ENCODE measurements around the gene ELOVL6.
"Not testable (repeated sequence)": the region's sequence is repeated elsewhere in the genome, so short reads cannot be mapped to it uniquely, and the experiment has no call there.

The ELOVL6 gene

DNA sequence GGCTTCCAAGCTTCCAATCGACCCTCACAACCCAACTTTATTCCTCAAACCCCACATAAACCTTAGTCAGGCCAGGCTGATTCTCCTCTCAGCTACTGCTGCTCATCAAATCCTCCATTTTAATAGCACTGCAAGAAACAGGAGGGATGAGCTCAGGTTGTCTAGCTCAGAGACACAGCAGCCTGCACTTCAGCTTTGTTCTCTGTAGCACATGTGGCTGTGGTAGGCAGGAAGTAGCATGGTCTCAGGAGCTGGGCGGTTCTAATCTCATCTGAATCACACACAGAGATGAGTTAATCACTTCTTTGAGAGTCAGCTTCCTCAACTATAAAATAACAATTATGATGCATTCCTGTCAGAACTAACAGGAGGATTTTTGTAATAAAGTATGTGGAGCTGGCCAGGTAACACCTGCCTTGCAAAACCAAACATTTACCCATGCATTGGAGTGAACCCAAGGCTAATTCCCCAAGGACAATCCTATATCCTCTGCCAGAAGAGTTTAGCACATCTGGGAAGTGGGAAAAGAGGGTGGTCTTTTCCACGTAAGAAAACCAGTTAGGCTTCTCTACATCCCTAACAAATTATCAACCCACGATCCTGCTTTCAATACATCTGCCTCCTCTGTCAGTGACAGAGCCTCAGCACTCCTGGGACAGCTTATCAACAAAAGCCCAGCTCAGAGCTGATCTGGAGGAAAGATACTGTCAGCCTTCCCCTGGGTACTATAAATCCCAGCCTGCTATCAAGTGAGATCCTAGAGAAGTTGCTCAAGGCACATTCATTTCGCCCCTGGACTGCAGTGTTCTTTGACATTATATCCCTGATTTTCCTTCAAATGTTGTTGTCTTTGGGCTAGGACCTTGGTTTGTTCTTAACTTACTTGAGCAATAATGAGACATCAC, 32.8 kb downstream of the ELOVL6 start:
- TF ChIP-seq, protein P1, sequence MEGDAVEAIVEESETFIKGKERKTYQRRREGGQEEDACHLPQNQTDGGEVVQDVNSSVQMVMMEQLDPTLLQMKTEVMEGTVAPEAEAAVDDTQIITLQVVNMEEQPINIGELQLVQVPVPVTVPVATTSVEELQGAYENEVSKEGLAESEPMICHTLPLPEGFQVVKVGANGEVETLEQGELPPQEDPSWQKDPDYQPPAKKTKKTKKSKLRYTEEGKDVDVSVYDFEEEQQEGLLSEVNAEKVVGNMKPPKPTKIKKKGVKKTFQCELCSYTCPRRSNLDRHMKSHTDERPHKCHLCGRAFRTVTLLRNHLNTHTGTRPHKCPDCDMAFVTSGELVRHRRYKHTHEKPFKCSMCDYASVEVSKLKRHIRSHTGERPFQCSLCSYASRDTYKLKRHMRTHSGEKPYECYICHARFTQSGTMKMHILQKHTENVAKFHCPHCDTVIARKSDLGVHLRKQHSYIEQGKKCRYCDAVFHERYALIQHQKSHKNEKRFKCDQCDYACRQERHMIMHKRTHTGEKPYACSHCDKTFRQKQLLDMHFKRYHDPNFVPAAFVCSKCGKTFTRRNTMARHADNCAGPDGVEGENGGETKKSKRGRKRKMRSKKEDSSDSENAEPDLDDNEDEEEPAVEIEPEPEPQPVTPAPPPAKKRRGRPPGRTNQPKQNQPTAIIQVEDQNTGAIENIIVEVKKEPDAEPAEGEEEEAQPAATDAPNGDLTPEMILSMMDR (conservative IDR thresholded peaks at IDR 0.05), result no peak
- peak overlapping the region; percentile 75 for H3K27ac ChIP-seq

GRCh38 chr4:110164856-110165255, 33.6 kb downstream of the ELOVL6 start:
- TF ChIP-seq, protein P1 (conservative IDR thresholded peaks at IDR 0.05), result no peak
- peak overlapping the region; percentile 75 for H3K27ac ChIP-seq

- peak overlapping the region; percentile 75; the same call in 1 of the 2 replicates for H3K27ac ChIP-seq
- TF ChIP-seq, protein P1 (conservative IDR thresholded peaks at IDR 0.05), result no peak
These were observed 34.2 kb downstream of the ELOVL6 start for GRCh38 chr4:110164251-110164650.

GRCh38 chr4:110163327-110164069, 34.9 kb downstream of the ELOVL6 start:
- H3K27ac ChIP-seq, result no peak overlapping the region
- TF ChIP-seq, protein P1 (conservative IDR thresholded peaks at IDR 0.05), result no peak

DNA sequence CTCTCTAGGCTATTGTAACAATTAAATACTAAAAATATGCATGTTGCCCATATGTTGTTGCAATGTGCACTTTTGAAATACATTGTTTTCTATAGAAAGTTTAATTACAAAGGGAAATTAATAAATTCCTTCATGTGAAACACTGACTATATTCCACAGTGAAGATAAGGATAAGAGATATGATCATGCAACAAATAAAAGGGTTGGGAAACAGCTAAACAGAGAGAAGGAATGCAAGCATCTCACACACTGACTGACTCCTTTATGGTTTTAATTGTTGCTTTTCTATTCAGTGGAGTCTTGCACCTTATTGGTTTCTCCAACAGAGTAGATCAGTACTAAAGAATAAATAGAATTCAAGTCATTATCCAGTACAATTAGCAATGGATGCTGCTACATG, 37.8 kb downstream of the ELOVL6 start:
- TF ChIP-seq, protein P1 (conservative IDR thresholded peaks at IDR 0.05), result no peak
- H3K27ac ChIP-seq, result no peak overlapping the region

GRCh38 chr4:110159541-110159940, 38.9 kb downstream of the ELOVL6 start:
- TF ChIP-seq, protein P1 (conservative IDR thresholded peaks at IDR 0.05), result no peak
- H3K27ac ChIP-seq, result no peak overlapping the region

DNA sequence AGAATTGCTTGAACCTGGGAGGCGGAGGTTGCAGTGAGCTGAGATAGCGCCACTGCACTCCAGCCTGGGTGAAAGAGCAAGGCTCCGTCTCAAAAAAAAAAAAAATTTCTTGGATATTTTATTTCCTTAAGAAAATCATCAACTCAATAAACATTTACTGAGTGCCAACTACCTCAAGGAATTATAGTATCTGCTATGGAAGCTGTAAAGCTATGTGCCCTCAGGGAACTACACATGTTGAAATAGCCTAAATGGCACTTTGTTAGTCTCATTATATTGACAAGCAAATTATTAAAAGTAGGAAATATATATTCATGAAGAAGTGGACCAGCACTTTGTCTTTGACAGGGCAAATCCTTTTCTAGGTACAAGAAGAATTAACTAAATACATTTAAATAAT, 40.8 kb downstream of the ELOVL6 start:
- no peak overlapping the region for H3K27ac ChIP-seq
- TF ChIP-seq, protein P1 (conservative IDR thresholded peaks at IDR 0.05), result no peak

- H3K27ac ChIP-seq, result not testable (repeated sequence)
These were observed 41.2 kb downstream of the ELOVL6 start for GRCh38 chr4:110157166-110157565.

Data from VCaP (cell line).